Ovary (tissue), 9 donors: Measurements from ENCODE around the gene NOL8. TPM values are rescaled to one million over a fixed set of nuclear protein-coding genes. Genes with fewer than 3 reads are reported as not detected.

Source experiments
- DNase-seq, 5 donors: peaks; one replicate each; pipeline ENCODE4 v3.0.0-alpha.2; 2019 to 2020
- H3K27ac ChIP-seq, 2 donors: fragments of 200-600 bp; one replicate each; pipeline versions ENCODE4 v1.5.1 to v1.8.0; 2019 to 2022
- H3K27me3 ChIP-seq: fragments of 200-600 bp; one replicate; pipeline ENCODE4 v1.8.0; 2022
- H3K36me3 ChIP-seq: fragments of 200-600 bp; sonication (generic); one replicate; pipeline ENCODE4 v1.5.1; 2019
- H3K4me1 ChIP-seq: one replicate; pipeline ENCODE4 v1.8.1; 2013; ENCODE audit warnings: mild to moderate bottlenecking, moderate library complexity; ENCODE audit not compliant: insufficient read depth
- H3K4me3 ChIP-seq: fragments of 200-600 bp; sonication (generic); one replicate; pipeline ENCODE4 v1.5.1; 2017
- H3K9me3 ChIP-seq, 2 donors: fragments of 200-600 bp in 1 of 2; sonication (generic) in 1 of 2; one replicate each; pipeline versions ENCODE4 v1.5.1 to v1.8.1; 2013 to 2019; ENCODE audit warnings: mild to moderate bottlenecking in 1 of 2, moderate library complexity in 1 of 2
- CTCF ChIP-seq, 3 donors: fragments of 450-650 bp in 2 of 3; fragments of 200-600 bp in 1 of 3; IDR thresholded peaks; one replicate each; pipeline versions ENCODE4 v1.5.1 to v1.8.0; 2016 to 2022; ENCODE audit warnings: antibody characterized with exemption in 3 of 3, mild to moderate bottlenecking in 1 of 3
- EP300 ChIP-seq: sonication (generic); formaldehyde crosslinking; IDR thresholded peaks from one replicate; pipeline ENCODE4 v1.6.1; 2017; ENCODE audit warnings: antibody characterized with exemption
- POLR2A ChIP-seq: fragments of 450-650 bp; IDR thresholded peaks from one replicate; pipeline ENCODE4 v1.6.1; 2017; ENCODE audit warnings: antibody characterized with exemption, mild to moderate bottlenecking, moderate library complexity
- WGBS, 3 donors: extraction: QIAGEN DNeasy Blood & Tissue Kit in 1 of 3; methylation state at CpG; one replicate each; pipeline versions ENCODE4 v1.1.5 to v1.1.7; 2013 to 2017; 5-methylcytosine and 5-hydroxymethylcytosine counted together
- intact Hi-C, 4 donors: fragments of 100-400 bp; cut with DNase I; formaldehyde crosslinking; loops; one replicate each; pipeline versions ENCODE4 v1.11.0 to v1.15.1; 2022 to 2023
- polyA plus RNA-seq, 2 donors: library from polyadenylated mRNA; stranded (reverse); fragments of 200-250 nt in 1 of 2; fragments of 350-450 nt in 1 of 2; fragmentation: Illumina TruSeq in 1 of 2; extraction: RNeasy Lipid Tissue Mini Kit (QIAGEN cat#74804) in 1 of 2; gene quantifications; one replicate each; pipeline ENCODE4 v1.2.3, GENCODE V29; 2013 to 2014
- total RNA-seq, 7 donors: library from RNA; depleted of rRNA in 2 of 7; stranded (reverse); fragments of >200 nt in 2 of 7; fragmentation: NEBNext Ultra II Directional in 3 of 7; extraction: Animal tissue kit (Norgen Biotek cat#: 25700) in 3 of 7; gene quantifications; one replicate each; pipeline versions ENCODE4 v1.1.0 to v1.2.4, GENCODE V29; 2016 to 2023
- donor health status: DM: no; HTN: no; CAD: no; lungs with moderate emphysema.
- donor health status: DM: no; HTN: no; CAD: no.
- donor health status: Bipolar disorder and iron deficiency.
- donor health status: DM: yes; HTN: yes; CAD: no.
- donor health status: DM: no; HTN: no; CAD: no.
- donor health status: DM: yes; HTN: yes; CAD: no.

The NOL8 gene
- total and polyA plus RNA-seq, 9 donors, result 17.1 to 35.4 (median 28.8) TPM

GRCh38 chr9:92278110-92278509 lies 47.0 kb downstream of the NOL8 start:
- intact Hi-C loops, result no loop called here
- no peaks in the 10 kb centered on the region for H3K36me3 ChIP-seq
- 56 to 66% (median 59%) methylated on average over 2 of the region's 2 CpGs for WGBS, 3 donors

GRCh38 chr9:92276331-92277032 lies 48.7 kb downstream of the NOL8 start:
- no peak for DNase-seq
- intact Hi-C loops, result no loop called here
- TF ChIP-seq EP300 (no peak), POLR2A (no peak), CTCF (IDR thresholded peaks at IDR 0.05) (no peak)
- no peak overlapping the region for H3K27ac ChIP-seq
- WGBS, 3 donors, result 27 to 44% (median 40%) methylated on average over 11 of the region's 11 CpGs
- no peaks in the 10 kb centered on the region for H3K27me3 ChIP-seq
- H3K36me3 ChIP-seq, result no peaks in the 10 kb centered on the region
- H3K4me1 ChIP-seq, result no peaks in the 10 kb centered on the region
- H3K9me3 ChIP-seq, result no peaks in the 10 kb centered on the region
- no peak overlapping the region for H3K4me3 ChIP-seq

More at GRCh38 chr9:92278110-92278509, 47.0 kb downstream of the NOL8 start:
- no peak overlapping the region for H3K4me3 ChIP-seq
- no peak overlapping the region for H3K27ac ChIP-seq
- no peaks in the 10 kb centered on the region for H3K9me3 ChIP-seq
- no peak for DNase-seq
- no peak for TF ChIP-seq CTCF (IDR thresholded peaks at IDR 0.05)
- TF ChIP-seq POLR2A, result no peak
- TF ChIP-seq EP300, result no peak
- no peaks in the 10 kb centered on the region for H3K27me3 ChIP-seq
- no peaks in the 10 kb centered on the region for H3K4me1 ChIP-seq

GRCh38 chr9:92275541-92275940 lies 49.6 kb downstream of the NOL8 start:
- no peaks in the 10 kb centered on the region for H3K36me3 ChIP-seq
- no peak overlapping the region for H3K27ac ChIP-seq
- no peak for DNase-seq
- intact Hi-C loops, result no loop called here
- no peak overlapping the region for H3K4me3 ChIP-seq
- H3K9me3 ChIP-seq, result no peaks in the 10 kb centered on the region
- H3K4me1 ChIP-seq, result no peaks in the 10 kb centered on the region
- no peaks in the 10 kb centered on the region for H3K27me3 ChIP-seq
- 90 to 92% (median 91%) methylated on average over 6 of the region's 6 CpGs for WGBS, 3 donors
- TF ChIP-seq CTCF (IDR thresholded peaks at IDR 0.05) (no peak), POLR2A (no peak)

- no peak for DNase-seq
- 86 to 94% (median 90%) methylated on average over 5 of the region's 5 CpGs for WGBS, 3 donors
- H3K27ac ChIP-seq, result no peak overlapping the region
- intact Hi-C loops, result no loop called here
- no peaks in the 10 kb centered on the region for H3K27me3 ChIP-seq
- TF ChIP-seq POLR2A, result no peak
- H3K9me3 ChIP-seq, result no peaks in the 10 kb centered on the region
- H3K4me3 ChIP-seq, result no peak overlapping the region
- no peaks in the 10 kb centered on the region for H3K4me1 ChIP-seq
- no peaks in the 10 kb centered on the region for H3K36me3 ChIP-seq
Observed at GRCh38 chr9:92270511-92270910, 54.6 kb downstream of the NOL8 start.

- WGBS, 3 donors, result 70 to 74% (median 73%) methylated on average over 4 of the region's 4 CpGs
- Histone ChIP-seq H3K9me3 (no peaks in the 10 kb centered on the region), H3K4me1 (no peaks in the 10 kb centered on the region), H3K36me3 (no peaks in the 10 kb centered on the region), H3K4me3 (no peak overlapping the region), H3K27me3 (no peaks in the 10 kb centered on the region), H3K27ac (no peak overlapping the region)
- intact Hi-C loops, result no loop called here
- DNase-seq, result no peak
- TF ChIP-seq CTCF (IDR thresholded peaks at IDR 0.05) (no peak), POLR2A (no peak), EP300 (no peak)
Observed at GRCh38 chr9:92266486-92266885, 58.7 kb downstream of the NOL8 start.
